ENCODE results near the gene GRAMD4. TPM values are rescaled to one million over a fixed set of nuclear protein-coding genes. Genes with fewer than 3 reads are reported as not detected.

GRAMD4 gene
- total RNA-seq, 2 donors from 2014 or later = 15.9 to 18.6 TPM

DNA sequence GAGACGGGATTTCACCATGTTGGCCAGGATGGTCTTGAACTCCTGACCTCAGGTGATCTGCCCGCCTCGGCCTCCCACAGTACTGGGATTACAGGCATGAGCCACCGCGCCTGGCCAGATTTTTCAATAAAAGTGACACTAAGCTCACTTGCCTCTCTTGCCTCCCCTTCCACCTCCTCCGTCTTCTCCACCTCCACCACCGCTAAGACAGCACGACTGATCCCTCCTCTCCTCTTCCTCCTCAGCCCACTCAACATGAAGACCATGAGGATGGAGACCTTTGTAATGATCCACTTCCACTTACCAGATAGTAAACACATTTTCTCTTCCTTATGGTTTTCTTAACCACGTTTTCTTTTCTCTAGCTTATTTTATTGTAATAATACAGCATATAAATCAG, 103.7 kb downstream of the GRAMD4 start:
- intact Hi-C loops (cut with DNase I) = loop anchor here in 1 of 2 donors (1.0 kb wide), 1 partner anchor 39 kb away; no protein-coding TSS in a partner anchor
- no peak for DNase-seq (ENCODE audit: low spot score)

DNA sequence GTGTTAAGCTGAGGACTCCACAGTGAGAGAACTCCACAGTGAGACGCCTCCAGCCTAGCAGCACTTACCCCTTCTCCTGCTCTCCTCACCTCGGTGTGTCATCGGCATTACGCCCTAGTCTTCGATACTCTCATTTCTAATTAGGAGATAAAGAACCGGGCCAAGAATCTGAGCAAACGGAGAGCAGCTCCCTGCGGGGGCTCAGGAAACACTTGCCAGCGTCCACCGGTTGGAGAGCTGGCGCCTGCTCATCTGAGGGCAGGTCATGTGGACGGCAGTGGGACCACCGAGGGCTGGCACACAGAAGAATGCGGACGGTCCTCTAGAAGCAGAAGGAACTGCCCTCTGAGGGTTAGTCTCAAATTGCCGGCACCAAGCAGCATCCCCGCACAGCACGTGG, 104.9 kb downstream of the GRAMD4 start:
- intact Hi-C loops (cut with DNase I) = no loop called here
- DNase-seq (ENCODE audit: low spot score) = no peak

DNA sequence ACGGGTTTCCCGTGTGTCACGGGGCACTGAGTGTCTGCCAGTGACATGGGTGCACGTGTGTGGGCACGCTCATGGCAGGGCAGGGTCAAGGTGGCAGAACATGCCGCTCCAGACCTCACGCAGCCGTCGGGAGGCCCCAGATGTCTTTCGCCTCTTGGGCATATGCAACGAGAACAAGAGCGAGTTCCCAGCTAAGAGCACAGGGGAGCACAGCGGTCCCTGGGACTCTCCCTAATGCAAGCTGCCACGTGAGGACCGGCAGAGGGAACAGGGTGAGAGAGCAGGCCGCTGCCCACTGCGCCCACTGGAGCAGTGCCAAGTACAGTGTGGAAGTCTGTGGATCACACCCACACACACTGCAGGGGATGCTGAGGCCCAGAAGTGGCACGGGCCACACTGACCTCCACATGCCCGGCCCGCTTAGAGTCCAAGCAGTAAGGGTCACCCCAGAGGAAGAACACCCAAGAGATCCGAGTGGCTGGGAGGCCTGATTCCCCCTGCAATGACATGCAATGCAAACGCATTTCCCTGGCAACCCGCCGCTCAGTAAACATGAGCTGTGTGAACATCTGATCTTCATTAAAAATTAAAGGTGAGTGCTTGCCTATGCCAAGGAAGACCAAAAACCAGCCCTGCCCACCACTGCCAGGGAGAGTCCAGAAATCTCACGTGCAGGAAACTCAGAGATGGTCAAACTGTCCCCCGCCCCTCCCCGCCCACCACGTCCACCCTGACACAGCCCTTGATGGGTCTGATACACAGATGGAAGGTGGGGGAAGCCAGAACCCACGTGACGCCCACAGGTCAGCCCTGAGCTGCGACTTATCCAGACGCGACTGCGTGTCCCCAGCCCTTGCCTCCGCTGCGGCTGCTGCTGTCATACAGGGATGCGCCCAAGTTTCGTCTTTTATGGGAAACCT, 106.1 kb downstream of the GRAMD4 start:
- intact Hi-C loops (cut with DNase I) = no loop called here
- no peak for DNase-seq (ENCODE audit: low spot score)

DNA sequence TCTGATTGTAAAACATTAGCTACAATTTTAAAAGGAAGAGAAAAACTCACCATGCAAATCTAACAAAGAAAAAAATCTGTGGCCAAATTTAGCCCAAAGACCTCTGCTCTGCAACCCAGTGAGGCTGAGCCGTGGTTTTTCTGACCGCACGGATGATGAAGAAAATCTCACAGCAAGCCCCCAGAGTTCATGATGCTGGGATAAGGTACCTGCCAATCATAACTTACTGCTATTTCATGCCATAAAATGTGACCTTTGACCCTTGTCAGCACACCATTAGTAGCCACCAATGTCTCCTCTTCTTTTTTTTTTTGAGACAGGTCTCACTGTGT, 106.8 kb downstream of the GRAMD4 start:
- intact Hi-C loops (cut with DNase I) = no loop called here
- DNase-seq (ENCODE audit: low spot score) = no peak

DNA sequence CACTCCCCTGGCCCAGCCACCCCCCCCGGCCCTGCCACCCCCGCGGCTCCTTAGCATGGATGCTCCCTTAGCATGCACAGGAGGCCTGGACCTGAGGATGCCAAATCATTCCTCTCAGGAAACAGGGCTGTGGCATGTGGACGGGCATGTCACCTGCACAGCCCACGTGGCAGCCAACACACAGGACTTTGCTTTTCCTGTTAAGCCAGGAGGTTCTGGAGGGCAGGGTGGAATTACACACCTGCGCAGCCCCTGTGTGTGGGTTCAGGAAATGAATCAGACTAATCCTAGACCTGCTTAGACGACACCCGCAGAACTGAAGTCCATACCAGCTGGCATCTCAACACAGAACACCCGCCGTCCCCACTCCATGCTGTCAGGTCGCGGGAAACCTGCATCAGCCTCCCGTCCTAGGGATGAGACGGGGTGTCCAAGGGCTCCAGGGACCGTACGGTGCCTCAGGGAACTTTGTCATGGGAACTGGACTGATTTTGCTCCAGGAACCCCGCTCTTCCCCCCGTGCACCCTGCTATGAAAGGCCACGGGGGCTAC, 107.7 kb downstream of the GRAMD4 start:
- intact Hi-C loops (cut with DNase I) = no loop called here
- DNase-seq (ENCODE audit: low spot score) = no peak

DNA sequence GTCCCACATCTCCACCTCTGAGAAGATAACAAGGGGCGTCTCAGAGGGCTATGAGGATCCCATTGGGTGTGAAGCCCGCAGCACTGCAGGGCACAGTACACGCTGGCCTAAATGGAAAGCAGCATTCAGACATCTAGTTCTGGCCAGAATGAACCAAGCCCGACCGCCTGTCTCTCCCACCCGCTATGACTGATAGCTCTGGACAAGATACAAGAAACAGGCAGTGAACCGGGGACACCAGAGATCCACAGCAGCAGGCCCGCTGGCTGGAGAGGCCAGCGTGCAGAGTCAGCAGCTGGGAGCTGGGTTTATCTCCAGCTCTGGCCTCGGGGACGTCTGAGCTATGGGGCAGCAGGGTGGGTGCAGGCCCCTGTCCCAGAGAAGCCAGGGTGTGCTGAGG, 108.3 kb downstream of the GRAMD4 start:
- intact Hi-C loops (cut with DNase I) = no loop called here
- DNase-seq (ENCODE audit: low spot score) = no peak

Other genes with a start within 250 kb of the GRAMD4 start
- 1 to 10 TPM; 2.6 to 2.8 TPM for gene CELSR1, start 82.8 kb upstream of the GRAMD4 start, total RNA-seq
- gene CERK, start 117.9 kb downstream of the GRAMD4 start, total RNA-seq = 10 to 100 TPM; 25.4 to 36.4 TPM
- gene TBC1D22A, start 142.3 kb downstream of the GRAMD4 start, total RNA-seq = 10 to 100 TPM; 19.3 to 21.7 TPM

Data from posterior vena cava (tissue), 2 donors.